ENCODE data around the gene IFRD2.

DNA sequence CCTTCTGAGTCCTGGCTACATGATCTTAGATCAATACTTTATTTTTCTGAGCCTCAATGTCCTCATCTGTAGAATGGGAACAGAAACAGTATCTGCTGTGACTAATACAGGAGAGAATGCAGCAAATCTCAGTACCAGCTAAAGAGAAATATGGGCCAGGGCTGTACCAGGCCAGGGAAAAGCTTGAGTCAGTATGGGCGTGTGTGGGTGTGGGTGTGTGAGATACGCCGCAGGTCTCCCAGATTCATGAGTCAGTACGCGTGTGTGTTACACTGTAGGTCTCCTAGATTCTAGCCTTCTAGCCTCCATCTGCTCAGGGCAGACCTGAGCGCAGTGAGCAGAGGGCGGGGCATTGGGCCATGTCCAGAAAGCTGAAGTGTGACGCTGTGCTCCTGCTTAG is 41.0 kb downstream of the IFRD2 start:
- TF ChIP-seq CTCF (IDR thresholded peaks at IDR 0.05) (no peak), POLR2A (IDR thresholded peaks at IDR 0.05) (no peak)

Measured in testis (tissue), 2 donors.